ENCODE results near the gene SMPD3. TPM values are rescaled to one million over a fixed set of nuclear protein-coding genes. Genes with fewer than 3 reads are reported as not detected.
A peak's percentile ranks its signal among the peaks of the same experiment; 100 is the strongest.

SMPD3 gene
- total RNA-seq, 2 donors from 2014 or later: 0.19 TPM; not detected in 1

GRCh38 chr16:68362262-68362913, 85.9 kb downstream of the SMPD3 start:
- H3K36me3 Mint-ChIP-seq (ENCODE audit: insufficient read depth in 2 of 2): peaks cover 0 to 12% of the 10 kb centered on the region in 2 donors
- no peak for DNase-seq
- no peak overlapping the region for H3K4me3 Mint-ChIP-seq
- no peak for ATAC-seq (replicated peaks in 1 of 2)
- no peak overlapping the region for H3K27ac Mint-ChIP-seq
- peaks cover 8% of the 10 kb centered on the region for H3K4me1 Mint-ChIP-seq (ENCODE audit: low read depth)
- peaks cover 14% of the 10 kb centered on the region for H3K27me3 Mint-ChIP-seq (ENCODE audit: low read depth)
- no peaks in the 10 kb centered on the region for H3K9me3 Mint-ChIP-seq

- peaks cover 0 to 14% of the 10 kb centered on the region in 2 donors for H3K36me3 Mint-ChIP-seq (ENCODE audit: insufficient read depth in 2 of 2)
- no peak for ATAC-seq (replicated peaks in 1 of 2)
- H3K4me1 Mint-ChIP-seq (ENCODE audit: low read depth): peaks cover 13% of the 10 kb centered on the region
- no peak overlapping the region for H3K4me3 Mint-ChIP-seq
- H3K27me3 Mint-ChIP-seq (ENCODE audit: low read depth): peaks cover 7% of the 10 kb centered on the region
- no peak overlapping the region for H3K27ac Mint-ChIP-seq
- H3K9me3 Mint-ChIP-seq: no peaks in the 10 kb centered on the region
- DNase-seq: no peak
Observed at GRCh38 chr16:68361485-68361884, 86.8 kb downstream of the SMPD3 start.

DNA sequence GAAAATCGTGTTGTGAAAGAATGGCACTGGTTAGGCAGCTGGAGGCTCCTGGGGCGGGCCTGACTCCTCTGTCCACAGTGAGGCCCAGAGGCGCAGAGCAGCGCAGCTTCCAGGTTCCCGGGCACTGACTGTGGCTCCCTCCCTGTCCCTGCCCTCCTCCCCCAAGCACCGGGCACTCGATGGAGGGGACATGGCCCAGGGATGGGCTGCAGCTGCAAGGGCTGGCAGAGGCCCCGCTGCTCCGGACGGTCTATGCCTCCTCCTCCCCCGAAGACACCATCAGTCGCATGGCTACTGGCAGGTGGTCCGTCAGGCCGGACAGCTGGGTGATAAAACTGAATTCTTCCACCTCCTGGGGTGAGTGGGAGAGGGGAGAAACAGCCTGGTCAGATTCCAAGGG, 87.4 kb downstream of the SMPD3 start:
- Mint-ChIP-seq H3K27ac (no peak overlapping the region), H3K36me3 (ENCODE audit: insufficient read depth in 2 of 2) (peaks cover 0 to 16% of the 10 kb centered on the region in 2 donors), H3K4me1 (ENCODE audit: low read depth) (peaks cover 18% of the 10 kb centered on the region), H3K4me3 (no peak overlapping the region), H3K9me3 (no peaks in the 10 kb centered on the region), H3K27me3 (ENCODE audit: low read depth) (peaks cover 1% of the 10 kb centered on the region)
- ATAC-seq (replicated peaks in 1 of 2) (no peak), DNase-seq (no peak)

DNA sequence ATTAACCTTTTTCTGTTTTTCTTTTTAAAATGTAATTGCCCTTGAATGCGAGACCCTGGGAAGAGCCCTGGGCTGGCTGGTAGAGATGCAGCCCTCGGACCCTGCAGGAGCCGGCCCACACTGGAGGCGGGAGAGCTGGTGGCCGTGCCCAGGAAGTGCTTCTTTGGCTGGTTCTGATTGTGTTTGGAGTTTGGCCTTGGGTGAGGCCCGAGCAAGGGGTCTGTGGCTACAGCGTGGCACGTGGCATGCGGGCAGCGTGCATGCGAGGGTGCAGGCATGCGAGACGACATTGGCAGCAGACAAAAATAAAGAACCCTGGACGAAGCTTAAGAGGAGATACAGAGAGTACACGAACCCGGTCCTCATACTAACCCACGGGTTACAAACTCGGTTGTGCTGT, 87.8 kb downstream of the SMPD3 start:
- ATAC-seq (replicated peaks in 1 of 2): no peak
- peaks cover 0 to 17% of the 10 kb centered on the region in 2 donors for H3K36me3 Mint-ChIP-seq (ENCODE audit: insufficient read depth in 2 of 2)
- H3K4me1 Mint-ChIP-seq (ENCODE audit: low read depth): peaks cover 22% of the 10 kb centered on the region
- no peaks in the 10 kb centered on the region for H3K27me3 Mint-ChIP-seq (ENCODE audit: low read depth)
- H3K4me3 Mint-ChIP-seq: no peak overlapping the region
- no peak overlapping the region for H3K27ac Mint-ChIP-seq
- no peak for DNase-seq
- no peaks in the 10 kb centered on the region for H3K9me3 Mint-ChIP-seq

DNA sequence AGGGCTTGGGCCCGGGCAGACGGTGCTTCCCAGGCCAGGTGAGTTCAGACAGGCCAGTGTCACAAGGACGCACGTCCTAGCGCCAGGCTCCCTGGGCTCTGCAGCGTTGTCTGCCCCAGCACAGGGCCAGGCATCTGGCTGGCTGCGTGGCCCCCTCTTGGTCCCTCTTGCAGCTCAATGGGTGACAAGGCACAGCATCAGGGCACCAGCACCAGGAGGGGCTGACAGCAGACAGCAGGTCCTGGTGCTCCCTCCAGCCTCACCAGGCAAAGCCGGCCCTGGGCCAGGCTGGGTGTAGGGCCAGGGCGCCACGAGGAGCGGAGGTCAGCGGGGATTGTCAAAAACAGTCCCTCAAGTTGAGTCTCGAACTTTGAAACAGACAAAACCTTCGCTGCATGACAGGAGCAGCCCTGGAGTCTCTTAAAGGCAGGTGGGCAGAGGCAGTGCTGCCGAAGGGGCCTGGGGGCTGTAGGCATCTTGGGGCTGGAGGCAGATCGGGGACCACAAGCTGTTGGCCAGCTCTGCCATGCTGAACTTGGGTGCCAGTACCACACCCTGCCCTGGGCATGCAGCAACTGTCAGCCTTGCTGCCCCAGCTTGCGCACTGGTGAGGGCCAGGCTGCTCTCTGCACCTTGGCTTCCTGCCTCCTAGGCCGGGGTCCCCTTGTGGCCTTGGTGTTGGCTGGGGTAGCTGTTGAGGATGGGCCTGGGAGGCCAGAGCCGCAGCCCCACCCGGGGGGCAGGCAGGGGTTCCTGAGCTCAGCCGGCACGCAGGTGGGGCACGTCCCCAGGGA, 88.7 kb downstream of the SMPD3 start:
- Mint-ChIP-seq H3K9me3 (no peaks in the 10 kb centered on the region), H3K27ac (no peak overlapping the region), H3K4me1 (ENCODE audit: low read depth) (peaks cover 32% of the 10 kb centered on the region), H3K4me3 (no peak overlapping the region), H3K36me3 (ENCODE audit: insufficient read depth in 2 of 2) (peaks cover 5 to 24% of the 10 kb centered on the region in 2 donors), H3K27me3 (ENCODE audit: low read depth) (no peaks in the 10 kb centered on the region)
- DNase-seq: no peak
- no peak for ATAC-seq (replicated peaks in 1 of 2)

DNA sequence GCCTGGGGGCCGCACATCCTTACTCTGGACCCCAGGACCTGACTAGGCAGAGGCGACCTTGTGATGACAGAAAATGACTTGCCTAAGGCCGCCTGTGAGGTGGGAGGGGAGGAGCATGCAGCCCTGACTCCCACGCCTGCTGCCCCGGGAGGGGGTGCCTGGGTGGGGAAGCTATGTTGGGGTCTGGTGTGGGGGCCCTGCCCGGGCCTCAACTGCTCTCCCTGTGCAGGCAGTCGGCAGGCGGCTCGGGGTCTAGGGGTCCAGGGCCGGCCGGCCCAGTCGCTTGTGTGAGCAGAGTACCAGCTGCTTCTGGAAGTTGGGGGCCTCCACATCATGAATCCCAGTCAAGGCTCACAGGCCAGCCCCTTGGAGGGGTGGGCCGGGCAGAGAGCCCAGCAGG, 89.4 kb downstream of the SMPD3 start:
- H3K27me3 Mint-ChIP-seq (ENCODE audit: low read depth): no peaks in the 10 kb centered on the region
- no peaks in the 10 kb centered on the region for H3K9me3 Mint-ChIP-seq
- H3K4me1 Mint-ChIP-seq (ENCODE audit: low read depth): peaks cover 33% of the 10 kb centered on the region
- no peak overlapping the region for H3K27ac Mint-ChIP-seq
- DNase-seq: no peak
- no peak overlapping the region for H3K4me3 Mint-ChIP-seq
- no peak for ATAC-seq (replicated peaks in 1 of 2)
- peaks cover 5 to 30% of the 10 kb centered on the region in 2 donors for H3K36me3 Mint-ChIP-seq (ENCODE audit: insufficient read depth in 2 of 2)

GRCh38 chr16:68357923-68358322, 90.4 kb downstream of the SMPD3 start:
- Mint-ChIP-seq H3K4me1 (ENCODE audit: low read depth) (peaks cover 33% of the 10 kb centered on the region), H3K27me3 (ENCODE audit: low read depth) (no peaks in the 10 kb centered on the region), H3K4me3 (no peak overlapping the region), H3K36me3 (ENCODE audit: insufficient read depth in 2 of 2) (peaks cover 5 to 32% of the 10 kb centered on the region in 2 donors), H3K27ac (no peak overlapping the region), H3K9me3 (no peaks in the 10 kb centered on the region)
- DNase-seq (no peak), ATAC-seq (replicated peaks in 1 of 2) (no peak)

GRCh38 chr16:68357521-68357922, 90.8 kb downstream of the SMPD3 start:
- Mint-ChIP-seq H3K9me3 (no peaks in the 10 kb centered on the region), H3K4me3 (no peak overlapping the region), H3K4me1 (ENCODE audit: low read depth) (peaks cover 33% of the 10 kb centered on the region), H3K27ac (no peak overlapping the region), H3K27me3 (ENCODE audit: low read depth) (no peaks in the 10 kb centered on the region), H3K36me3 (ENCODE audit: insufficient read depth in 2 of 2) (peaks cover 5 to 34% of the 10 kb centered on the region in 2 donors)
- ATAC-seq (replicated peaks in 1 of 2): no peak
- DNase-seq: no peak

DNA sequence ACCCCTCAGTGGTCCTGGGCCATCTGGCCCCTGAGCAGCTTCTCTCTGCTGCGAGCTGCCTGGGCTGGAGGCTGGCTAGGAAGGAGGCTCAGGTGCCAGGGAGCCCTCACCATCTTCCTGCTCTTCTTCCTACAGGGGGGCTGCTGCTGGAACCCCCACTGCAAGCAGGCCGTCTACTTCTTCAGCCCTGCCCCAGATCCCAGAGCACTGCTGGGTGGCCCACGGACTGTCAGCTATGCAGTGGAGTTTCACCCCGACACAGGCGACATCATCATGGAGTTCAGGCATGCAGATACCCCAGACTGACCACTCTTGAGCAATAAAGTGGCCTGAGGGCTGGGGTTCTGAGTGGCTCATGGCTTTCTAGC, 91.4 kb downstream of the SMPD3 start:
- no peaks in the 10 kb centered on the region for H3K27me3 Mint-ChIP-seq (ENCODE audit: low read depth)
- peaks cover 33% of the 10 kb centered on the region for H3K4me1 Mint-ChIP-seq (ENCODE audit: low read depth)
- no peak overlapping the region for H3K27ac Mint-ChIP-seq
- H3K4me3 Mint-ChIP-seq: peak overlapping the region; percentile 60 to 71
- no peak for ATAC-seq (replicated peaks in 1 of 2)
- H3K36me3 Mint-ChIP-seq (ENCODE audit: insufficient read depth in 2 of 2): peaks cover 8 to 34% of the 10 kb centered on the region in 2 donors
- DNase-seq: no peak
- no peaks in the 10 kb centered on the region for H3K9me3 Mint-ChIP-seq

DNA sequence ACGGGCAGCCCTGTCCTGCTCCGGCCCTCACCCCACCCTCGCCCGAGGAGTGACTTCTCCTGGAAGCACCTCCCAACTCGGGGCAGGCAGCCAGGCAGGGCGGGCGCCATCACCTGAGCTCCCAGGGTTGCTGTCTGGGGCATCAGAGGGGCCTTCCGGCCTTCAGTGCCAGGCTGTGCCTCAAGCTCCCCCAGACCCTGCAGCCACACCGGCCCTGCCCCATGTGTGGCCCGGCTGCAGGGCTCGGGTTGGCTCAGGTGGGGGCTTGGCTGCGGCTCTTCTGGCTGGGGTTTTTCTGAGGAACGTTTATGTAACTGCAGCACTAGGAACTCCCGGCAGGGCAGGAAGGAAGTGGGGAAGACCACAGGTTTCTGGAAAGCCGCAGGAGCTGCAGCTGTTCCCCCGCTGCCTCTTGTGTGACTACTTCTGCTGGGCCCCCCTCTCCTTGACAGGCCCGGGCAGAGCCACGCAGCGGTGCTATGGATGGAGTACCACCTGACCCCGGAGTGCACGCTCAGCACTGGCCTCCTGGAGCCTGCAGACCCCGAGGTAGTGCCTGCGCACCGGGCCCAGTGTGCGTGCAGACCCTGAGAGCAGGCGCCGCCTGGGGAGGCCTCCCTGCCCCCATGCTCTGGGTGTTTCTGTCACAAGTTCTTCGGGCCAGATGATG, 91.9 kb downstream of the SMPD3 start:
- Mint-ChIP-seq H3K9me3 (no peaks in the 10 kb centered on the region), H3K27ac (peak overlapping the region; percentile 54), H3K27me3 (ENCODE audit: low read depth) (no peaks in the 10 kb centered on the region), H3K36me3 (ENCODE audit: insufficient read depth in 2 of 2) (peaks cover 8 to 36% of the 10 kb centered on the region in 2 donors), H3K4me1 (ENCODE audit: low read depth) (peaks cover 33% of the 10 kb centered on the region), H3K4me3 (peak overlapping the region; percentile 60 to 71)
- peak; percentile 68 to 80 for DNase-seq
- ATAC-seq (replicated peaks in 1 of 2): peak; percentile 87 to 89

- Mint-ChIP-seq H3K4me3 (peak overlapping the region; percentile 60 to 71), H3K9me3 (no peaks in the 10 kb centered on the region), H3K27me3 (ENCODE audit: low read depth) (no peaks in the 10 kb centered on the region), H3K36me3 (ENCODE audit: insufficient read depth in 2 of 2) (peaks cover 8 to 36% of the 10 kb centered on the region in 2 donors), H3K4me1 (ENCODE audit: low read depth) (peaks cover 33% of the 10 kb centered on the region), H3K27ac (no peak overlapping the region)
- no peak for DNase-seq
- no peak for ATAC-seq (replicated peaks in 1 of 2)
Observed at GRCh38 chr16:68355447-68356248, 92.7 kb downstream of the SMPD3 start.

DNA sequence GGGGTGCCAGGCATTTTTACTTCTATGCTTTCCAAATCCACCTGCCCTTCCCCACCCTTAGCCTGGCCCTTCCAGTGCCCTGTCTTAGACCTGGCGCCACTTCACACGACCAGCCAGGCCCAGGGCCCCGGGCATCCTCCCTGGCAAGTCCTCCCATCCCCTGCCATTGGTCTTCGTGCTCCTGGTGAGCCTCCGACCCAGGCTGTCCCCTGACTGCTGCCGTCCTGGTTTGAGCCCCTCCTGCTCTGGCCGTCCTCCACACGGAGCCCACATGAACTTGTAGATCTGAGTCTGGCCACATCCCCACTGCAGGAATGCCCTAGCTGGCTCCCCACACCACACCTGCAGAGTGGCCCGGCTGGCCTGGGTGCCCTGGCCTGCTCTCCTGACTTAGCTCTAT, 93.5 kb downstream of the SMPD3 start:
- Mint-ChIP-seq H3K27ac (no peak overlapping the region), H3K9me3 (no peaks in the 10 kb centered on the region), H3K4me3 (no peak overlapping the region), H3K27me3 (ENCODE audit: low read depth) (no peaks in the 10 kb centered on the region), H3K4me1 (ENCODE audit: low read depth) (peaks cover 33% of the 10 kb centered on the region), H3K36me3 (ENCODE audit: insufficient read depth in 2 of 2) (peaks cover 8 to 33% of the 10 kb centered on the region in 2 donors)
- DNase-seq (no peak), ATAC-seq (replicated peaks in 1 of 2) (no peak)

All from activated T-cell treated with anti-CD3 and anti-CD28 coated beads, Interleukin-2, amount 50 U/mL, for 72 hours (primary cell).